ENCODE measurements around the gene KAT7.

GRCh38 chr17:49789243-49789578 is 730 bp downstream of the KAT7 start:
- TF ChIP-seq CBX3 (IDR thresholded peaks at IDR 0.05; ENCODE audit: low read depth): no peak
- TF ChIP-seq CTCF (IDR thresholded peaks at IDR 0.05 in 2 of 3, conservative IDR thresholded peaks at IDR 0.05 in 1 of 3; ENCODE audit: borderline replicate concordance in 1 of 3, insufficient read depth in 1 of 3, low read depth in 2 of 3, low read length in 2 of 3): no peak
- no peak for TF ChIP-seq POLR2AphosphoS5 (IDR thresholded peaks at IDR 0.05; ENCODE audit: low read depth, low read length)
- no peak for TF ChIP-seq MAX (IDR thresholded peaks at IDR 0.05)
- no peak for TF ChIP-seq ATF3 (IDR thresholded peaks at IDR 0.05)

All from HCT116 (cell line).